ENCODE data around the gene DHPS.
A peak's percentile ranks its signal among the peaks of the same experiment; 100 is the strongest.
"Not testable (repeated sequence)": the region's sequence is repeated elsewhere in the genome, so short reads cannot be mapped to it uniquely, and the experiment has no call there.

Gene DHPS

DNA sequence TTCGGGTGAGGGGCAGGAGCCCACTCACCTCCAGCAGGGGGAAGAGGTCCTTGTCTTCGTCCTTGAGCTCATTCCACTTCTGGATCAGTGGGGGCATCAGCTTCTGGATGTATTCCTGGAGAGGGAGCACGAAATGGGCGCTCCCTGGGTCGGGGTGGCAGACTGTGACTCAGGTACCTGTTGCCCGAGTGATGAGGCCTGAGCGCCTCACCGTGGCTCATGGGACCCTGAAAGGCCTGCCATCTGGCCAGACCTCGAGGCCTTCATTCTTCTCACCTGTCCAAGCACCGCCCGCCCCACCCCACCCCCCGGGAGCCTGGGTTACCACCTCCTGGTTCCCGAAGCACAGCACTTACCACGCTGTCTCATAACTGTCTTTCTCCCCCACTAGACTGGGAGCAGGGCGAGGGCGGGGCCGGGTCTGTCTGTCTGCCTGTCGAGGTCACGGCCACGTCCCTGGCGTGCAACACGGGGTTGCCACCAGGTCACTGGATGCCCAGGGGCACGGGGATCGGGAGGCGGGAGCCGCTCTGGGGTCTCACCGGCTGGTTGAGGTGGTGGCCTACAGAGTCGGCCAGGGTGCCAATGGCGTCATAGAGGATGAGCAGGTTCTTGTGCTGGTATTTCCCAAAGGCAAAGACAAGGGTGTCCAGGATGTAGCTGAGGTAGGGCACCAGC, 24.1 kb upstream of the DHPS start:
- no peak for DNase-seq (ENCODE audit: low spot score)

DNA sequence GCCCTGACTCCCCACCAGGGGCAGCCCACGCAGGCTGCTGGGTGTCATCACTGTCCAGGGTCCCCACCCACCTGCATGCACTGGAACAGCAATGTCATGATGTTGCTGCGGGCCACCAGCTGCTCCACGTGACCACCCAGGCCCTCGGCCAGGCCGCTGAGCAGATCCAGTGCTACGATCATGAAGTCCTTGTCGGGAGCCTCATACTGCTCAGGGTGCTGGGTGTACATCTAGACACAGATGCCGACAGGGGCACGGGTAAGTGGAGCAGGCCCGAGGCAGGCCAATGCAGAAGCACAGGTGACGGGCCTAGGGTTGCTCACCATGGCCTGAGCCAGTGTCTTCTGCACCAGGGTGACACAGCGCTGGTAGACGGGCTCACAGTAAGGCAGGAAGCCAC, 23.5 kb upstream of the DHPS start:
- no peak for DNase-seq (ENCODE audit: low spot score)

DNA sequence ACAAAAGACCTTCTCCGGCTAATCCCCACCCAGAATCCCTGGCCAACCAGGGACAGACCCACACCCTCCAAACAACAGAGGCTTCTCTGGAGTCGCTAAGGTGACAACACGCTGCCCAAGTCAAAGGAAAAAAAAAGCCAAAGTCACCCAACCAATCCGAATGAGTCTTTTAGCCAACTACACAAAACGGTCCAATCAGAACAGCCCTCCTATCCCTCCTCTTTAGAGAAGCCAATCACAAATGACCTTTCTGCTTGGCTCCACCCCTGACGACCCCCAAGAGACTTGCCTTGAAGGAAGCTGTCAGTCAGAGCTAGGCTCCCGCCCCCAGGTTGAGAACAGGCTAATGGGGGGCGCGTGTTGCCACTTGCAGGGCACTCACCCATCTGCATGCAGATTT, 21.4 kb upstream of the DHPS start:
- DNase-seq (ENCODE audit: low spot score), result no peak

DNA sequence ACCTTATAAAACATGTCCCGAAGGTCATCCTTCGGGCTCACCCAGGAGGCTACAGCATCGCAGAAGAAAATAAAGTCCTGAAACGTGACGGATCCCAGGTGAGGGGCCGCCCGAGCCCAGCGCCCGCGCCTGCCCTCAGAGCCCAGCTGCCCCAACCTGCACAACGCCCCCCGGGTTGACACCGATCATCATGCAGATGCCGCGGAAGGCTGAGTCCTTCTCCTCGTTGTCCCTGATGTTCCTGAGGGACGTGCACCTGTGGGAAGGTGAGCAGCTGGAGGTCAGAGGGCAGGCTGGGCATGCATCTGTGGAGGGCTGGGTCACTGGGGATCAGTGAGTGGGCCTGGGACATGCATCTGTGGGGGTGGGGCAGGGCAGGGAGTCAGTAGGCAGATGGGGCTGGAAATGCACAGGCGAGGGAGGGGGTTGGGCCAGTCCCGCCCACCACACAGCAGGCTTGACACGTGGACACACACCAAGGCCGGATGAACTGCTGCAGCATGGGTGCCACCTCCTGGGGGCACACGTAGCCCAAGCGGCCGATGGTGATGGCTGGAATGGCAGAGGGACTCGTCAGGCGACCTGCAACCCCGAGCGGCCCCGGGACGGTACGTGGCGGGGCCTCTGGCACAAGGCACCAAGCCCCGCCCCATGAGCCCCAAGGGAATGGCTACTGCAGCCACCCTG, 20.1 kb upstream of the DHPS start:
- DNase-seq (ENCODE audit: low spot score), result no peak

DNA sequence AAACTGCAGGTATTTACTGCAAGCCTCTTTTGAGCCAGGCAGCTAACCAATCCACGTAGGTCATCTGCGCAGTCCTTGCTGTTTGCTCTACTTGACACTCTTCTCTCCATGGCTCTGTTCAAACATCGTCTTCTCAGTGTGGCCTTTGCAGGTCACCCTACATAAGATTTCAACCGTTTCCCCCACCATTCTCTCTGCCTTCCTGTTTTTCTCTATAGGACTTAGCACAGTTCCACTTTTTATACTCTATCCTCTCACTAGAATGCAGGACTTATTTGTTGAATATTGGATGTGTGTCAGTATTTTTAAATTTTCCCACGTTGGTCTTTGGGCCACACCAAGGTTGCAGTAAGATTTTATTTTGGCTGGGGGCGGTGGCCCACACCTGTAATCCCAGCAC, 16.5 kb upstream of the DHPS start:
- DNase-seq (ENCODE audit: low spot score), result no peak

DNA sequence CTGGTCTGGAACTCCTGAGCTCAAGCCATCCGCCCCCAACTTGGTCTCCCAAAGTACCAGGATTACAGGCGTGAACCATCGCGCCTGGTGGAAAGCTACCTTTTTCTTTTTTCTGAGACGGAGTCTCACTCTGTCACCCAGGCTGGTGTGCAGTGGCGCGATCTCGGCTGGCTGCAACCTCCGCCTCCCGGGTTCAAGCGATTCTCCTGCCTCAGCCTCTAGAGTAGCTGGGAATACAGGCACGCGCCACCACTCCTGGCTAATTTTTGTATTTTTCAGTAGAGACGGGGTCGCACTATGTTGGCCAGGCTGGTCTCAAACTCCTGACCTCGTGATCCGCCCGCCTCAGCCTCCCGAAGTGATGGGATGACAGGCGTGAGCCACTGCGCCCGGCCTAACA, 15.7 kb upstream of the DHPS start:
- not testable (repeated sequence) for DNase-seq (ENCODE audit: low spot score)

DNA sequence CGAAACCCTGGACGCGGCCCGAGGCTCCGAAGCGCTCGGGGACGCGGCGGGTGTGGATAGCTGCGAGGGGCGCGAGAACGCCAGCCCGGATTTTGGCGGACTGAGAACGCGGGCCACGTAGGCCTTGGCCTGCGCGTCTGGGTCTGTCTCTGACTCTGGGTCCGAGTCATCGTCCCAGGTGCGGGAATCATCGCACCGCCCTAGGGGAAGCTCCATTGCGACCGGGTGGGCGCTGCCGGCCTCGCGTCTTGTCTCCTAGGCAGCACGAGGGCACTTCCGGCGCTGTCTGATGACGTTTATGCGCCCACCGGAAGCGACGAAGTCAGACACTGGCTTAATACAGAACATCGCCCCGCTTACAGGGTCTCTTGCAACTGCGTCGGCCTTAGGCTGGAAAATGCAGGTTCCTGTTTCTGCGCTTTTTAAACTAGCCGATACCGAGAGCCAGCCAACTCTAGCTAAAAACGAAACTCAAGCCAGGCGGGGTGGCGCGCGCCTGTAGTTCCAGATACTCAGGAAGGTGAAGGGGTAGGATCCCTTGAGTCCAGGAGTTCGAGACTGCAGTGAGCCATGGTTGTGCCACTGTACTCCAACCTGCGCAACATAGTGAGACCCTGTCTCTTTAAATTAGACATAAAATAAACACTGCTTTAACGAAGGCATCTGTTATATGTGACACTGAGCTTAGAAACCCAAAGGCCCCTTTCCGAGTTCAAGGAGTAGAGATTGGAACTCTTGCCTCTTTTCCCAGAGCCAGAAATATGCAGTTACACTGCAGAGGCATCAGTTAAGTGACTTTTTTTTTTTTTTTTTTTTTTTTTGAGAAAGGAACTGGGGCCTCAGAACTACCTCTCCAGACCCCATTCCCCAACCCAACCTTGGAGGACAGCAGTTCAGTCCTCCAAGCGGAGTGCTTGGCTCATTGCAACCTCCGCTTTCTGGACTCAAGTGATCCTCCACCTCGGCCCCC, 15.0 kb upstream of the DHPS start, which contains the start of gene FBXW9:
FBXW9 (minus strand) TSS at position 266 of the 970 bp plus-strand sequence; CDS start at position 216, 50 bp downstream.
- DNase-seq (ENCODE audit: low spot score), result peak; percentile 97

DNA sequence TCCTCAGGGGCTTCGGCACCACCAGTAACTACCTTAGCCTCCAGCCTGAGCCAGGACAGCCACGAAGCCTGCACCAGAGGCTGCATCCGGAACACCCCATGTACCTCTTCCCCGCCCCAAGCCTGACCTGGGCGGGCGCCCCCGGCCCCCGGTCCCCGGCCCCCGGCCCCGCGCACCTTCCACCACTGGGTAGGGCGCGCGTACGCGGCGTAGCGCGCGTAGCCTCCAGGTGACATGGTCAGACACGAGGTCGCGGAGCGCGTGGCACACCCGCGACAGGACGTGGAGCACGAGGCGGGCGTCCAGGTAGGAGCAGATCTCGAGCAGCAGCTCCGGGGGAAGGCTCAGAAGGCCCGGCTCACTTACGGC, 14.3 kb upstream of the DHPS start:
- DNase-seq (ENCODE audit: low spot score), result no peak

DNA sequence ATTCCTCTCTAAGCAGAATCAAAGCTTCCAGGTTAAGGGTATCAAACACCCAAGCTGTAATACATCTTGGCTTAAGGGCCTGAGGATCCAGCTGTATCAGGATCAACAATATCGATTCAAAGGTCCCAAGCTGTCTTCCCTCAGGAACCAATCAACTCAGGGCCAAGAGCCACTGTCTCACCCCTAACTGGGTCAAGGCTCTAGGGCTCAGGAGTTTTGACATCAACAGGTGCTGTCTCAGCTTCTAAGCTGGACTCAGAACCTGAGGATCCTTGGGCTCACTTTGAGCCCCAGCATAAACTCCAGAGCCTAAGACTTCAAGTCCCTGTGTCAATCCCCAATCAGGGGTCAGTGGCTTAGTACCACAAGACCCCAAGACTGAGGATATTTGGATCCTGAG, 13.8 kb upstream of the DHPS start:
- no peak for DNase-seq (ENCODE audit: low spot score)

DNA sequence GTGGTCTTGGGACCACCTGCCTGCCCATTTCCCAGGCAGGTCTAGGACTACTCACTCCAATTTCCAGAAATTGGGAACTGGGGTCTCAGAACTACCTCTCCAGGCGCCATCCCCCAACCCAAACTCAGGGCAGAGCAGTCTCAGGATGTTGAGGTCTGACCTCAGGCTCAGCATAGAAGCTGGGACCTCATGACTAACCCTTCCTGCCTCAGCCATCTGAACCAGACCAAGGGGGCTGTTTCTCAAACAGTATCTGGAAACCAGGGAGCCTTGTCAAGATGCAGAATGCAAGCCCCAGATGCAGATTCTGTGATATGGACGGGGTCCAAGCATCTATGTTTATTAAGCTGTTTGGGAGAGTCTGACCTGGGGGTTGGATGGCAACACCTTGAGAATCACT, 13.4 kb upstream of the DHPS start:
- no peak for DNase-seq (ENCODE audit: low spot score)

DNA sequence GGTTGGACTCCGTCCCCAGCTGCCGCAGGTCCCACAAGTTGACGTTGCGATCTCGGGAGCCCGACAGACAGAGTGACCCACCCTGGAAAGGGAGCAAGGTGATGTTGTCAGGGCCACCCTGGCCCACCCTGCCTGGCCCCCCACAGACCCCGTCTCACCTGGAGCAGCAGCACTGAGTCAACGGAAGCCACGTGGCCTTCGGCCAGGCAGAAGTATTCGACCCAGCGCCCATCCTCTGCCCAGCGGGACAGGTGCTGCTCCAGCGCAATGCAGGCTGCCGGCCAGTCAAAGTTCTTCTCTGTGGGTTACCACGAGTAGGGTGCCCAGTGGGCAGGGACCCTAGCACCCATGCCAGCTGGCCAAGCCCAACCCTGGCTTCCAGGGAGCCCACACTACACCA, 13.0 kb upstream of the DHPS start:
- no peak for DNase-seq (ENCODE audit: low spot score)

DNA sequence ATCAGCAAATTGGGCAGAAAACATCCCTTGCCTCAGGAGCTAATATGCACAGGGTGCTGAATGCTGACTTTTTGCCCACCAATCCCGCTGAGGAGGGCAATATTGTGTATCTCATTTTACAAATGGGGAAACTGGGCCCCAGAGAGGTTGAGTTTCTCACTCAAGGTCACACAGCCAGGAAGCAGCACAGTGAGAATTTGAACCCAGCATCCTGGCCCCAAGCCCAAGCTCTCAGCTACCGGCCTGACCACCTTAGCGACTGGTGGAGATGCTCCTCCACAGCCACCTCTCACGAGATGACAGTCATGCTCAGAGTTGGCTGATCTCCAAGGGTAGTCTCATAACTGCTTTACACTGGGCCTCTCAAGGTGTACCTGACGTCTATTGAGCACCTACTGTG, 11.3 kb upstream of the DHPS start:
- no peak for DNase-seq (ENCODE audit: low spot score)

DNA sequence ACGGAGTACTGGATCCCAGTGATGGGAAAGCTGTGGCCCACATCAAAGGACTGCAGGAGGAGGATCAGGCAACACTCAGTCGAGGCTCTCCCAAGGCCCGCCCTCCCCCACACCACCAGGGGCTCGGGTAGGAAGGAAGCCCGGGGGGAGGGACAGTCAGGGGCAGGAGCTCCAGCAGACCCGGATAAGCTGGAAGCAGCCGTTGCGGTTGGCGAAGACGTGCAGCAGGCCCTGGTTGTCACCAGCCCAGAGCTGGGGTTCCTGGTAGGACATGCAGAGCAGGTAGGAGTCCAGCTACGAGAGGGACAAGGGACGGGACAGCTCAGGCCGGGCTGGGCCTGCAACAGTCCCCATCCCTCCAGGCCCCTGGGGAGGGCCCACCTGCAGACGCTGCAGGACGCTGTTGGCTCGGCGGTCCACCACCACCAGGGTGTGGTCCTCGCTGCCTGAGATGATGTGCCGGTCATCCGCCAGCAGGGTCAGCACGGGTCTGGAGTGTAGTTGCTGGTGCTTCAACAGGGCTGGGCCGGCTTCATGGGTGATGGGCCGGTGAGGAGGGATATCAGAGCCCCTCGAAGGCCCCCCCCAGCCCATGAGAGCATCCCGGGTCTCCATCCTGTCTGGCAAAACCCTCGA, 8.0 kb upstream of the DHPS start:
- no peak for DNase-seq (ENCODE audit: low spot score)

DNA sequence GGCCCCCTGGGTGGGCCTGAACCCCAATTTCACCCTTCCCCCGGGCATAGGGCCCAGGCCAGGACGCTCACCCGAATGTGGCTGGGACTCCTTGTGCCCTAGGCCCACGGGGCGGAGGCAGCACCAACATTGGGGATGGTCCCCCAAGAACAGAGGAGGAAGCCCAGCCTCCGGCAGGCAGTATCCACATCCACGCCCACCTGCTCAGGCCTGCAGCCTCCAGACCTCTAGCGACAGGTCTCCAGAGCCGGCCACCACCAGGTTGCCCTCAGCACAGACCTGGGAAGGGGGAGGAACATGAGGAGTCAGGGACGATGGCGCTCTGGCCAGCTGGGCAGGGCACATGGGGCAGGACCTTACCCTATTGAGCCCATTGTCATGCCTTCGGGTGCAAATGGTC, 7.3 kb upstream of the DHPS start:
- no peak for DNase-seq (ENCODE audit: low spot score)

DNA sequence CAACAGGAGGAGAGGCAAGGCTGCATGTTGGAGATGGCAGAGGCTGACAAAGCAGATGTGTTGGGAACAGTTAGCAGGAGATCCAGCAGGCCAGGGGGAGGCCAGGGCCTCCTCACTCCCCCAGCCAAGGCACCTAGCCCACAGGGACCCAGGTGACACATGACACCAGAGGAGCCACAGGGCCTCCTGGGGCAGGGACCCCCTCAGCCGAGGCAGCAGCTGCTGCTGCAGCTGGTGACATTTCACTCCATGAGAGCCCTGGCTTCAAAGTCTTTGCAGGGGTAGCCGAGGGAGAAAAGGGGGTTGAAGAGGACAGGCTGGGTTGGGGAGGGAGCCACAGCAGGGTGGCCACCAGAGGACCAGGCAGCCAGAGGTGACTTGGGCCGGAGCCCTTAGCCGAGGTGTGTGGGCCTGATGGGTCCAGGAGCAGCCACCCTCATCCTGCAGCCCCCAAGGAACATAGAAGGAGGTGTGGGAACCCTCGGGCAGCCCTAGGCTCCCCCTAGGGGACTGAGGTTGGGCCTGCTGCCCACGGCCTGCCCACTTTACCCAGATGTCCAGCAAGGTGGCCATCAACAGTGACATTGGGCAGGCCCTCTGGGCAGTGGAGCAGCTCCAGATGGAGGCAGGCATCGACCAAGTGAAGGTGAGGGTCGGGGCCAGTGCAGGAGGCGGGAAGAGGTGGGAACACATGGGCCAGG, 6.0 kb upstream of the DHPS start, which contains the start of gene GNG14:
GNG14 (plus strand) TSS at position 503 of the 701 bp plus-strand sequence; CDS start at position 554, 51 bp downstream.
- no peak for DNase-seq (ENCODE audit: low spot score)

DNA sequence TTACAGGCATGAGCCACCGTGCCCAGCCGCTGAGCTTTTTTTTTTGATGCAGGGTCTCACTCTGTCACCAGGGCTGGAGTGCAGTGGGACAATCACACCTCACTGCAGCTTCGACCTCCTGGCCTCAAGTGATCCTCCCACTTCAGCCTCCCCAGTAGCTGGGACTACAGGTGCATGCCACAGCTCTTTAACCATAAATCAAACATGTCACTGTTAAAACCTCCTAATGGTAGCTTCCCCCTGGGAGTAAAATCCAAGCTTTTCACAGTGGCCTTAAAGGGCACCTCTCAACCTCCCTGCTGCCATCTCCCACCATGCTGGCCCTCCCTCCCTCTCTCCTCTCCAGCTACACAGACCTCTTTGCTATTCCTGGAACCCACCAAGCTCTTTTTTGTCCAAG, 4.2 kb upstream of the DHPS start:
- DNase-seq (ENCODE audit: low spot score), result no peak

DNA sequence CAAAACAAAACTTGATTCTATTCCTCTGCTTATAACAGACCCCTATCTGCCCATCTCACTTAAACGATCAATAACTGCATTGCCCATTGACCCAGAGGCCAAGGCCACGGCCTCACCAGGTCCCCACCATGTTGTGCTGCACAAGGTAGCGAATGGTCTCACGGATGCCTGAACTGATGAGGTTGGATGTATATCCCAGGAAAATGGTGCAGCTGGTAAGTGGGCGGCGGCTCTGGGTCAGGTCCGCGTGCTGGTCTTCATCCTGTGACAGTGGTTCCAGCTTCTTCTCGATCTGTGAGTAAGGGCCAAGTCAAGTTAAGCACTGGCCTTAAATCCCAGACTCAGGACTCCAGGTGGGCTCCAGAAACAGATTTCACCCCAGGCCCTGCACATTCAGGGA, 1.6 kb downstream of the DHPS start:
- no peak for DNase-seq (ENCODE audit: low spot score)

DNA sequence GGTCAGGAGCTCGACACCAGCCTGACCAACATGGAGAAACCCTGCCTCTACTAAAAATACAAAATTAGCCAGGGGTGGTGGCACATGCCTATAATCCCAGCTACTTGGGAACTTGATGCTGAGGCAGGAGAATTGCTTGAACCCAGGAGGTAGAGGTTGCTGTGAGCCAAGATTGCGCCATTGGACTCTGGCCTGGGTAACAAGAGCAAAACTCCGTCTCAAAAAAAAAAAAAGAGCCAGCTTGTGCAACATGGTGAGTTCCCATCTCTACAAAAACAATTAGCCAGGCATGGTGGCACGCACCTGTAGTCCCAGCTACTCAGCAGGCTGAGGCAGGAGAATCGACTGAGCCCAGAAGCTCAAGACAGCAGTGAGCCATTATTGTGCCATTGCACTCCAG, 3.6 kb downstream of the DHPS start:
- not testable (repeated sequence) for DNase-seq (ENCODE audit: low spot score)

DNA sequence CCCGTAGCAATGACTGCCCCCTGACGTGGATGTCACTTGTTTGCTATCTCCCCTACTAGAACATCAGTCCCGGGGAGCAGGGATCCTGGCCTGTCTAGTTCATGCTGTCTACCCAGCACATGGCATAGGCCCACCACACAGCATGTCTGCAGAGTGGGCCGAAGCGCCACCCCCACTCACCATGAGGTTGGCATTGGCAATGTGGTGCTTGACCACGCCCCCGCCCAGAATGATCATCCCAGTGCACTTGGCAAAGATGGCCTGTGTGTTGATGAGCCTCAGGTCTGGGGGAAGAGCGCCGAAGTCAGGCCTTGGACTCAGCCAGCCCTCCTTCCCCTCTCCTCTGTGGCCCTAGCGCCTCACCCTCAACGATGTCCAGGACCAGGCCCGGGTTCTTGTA, 4.8 kb downstream of the DHPS start:
- DNase-seq (ENCODE audit: low spot score), result no peak

DNA sequence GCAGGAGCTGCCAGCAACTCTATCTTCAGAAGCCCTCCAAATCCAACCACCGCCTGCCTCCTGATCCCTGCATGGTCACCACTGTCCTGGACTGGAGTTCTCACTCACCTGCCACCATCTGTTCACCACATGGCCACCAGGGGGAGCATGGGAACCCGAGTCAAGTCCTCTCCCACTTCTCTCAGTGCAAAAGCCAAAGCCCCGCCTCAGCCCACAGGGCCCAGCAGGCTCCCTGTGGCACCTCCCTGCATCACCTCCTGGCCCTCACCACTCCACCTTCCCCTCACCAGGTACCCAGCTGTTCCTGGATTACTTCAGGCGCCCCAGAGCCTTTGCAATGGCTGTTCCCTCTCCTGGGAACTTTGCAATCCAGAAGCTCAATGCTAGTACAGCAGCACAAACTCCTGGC, 5.3 kb downstream of the DHPS start:
- peak; percentile 85 for DNase-seq (ENCODE audit: low spot score)

DNA sequence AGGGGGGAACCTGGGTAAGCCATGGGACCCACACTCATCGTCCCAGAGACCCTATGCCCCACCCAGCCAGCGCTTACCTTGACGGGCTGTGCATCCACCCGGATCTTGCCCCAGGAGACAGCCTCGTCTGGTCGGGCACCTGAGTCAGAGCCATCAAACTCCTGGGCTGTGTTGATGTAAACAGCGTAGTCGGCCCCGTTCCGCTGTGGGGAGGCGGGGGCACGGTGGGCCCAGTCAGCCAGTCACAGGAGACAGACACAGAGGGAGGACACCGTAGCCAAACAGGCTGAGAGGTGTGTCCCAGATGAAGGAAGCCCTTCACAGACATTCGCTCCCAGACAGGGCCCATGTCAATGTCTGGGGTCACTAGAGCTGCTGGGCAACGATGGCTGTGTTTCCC, 5.7 kb downstream of the DHPS start:
- DNase-seq (ENCODE audit: low spot score), result no peak

DNA sequence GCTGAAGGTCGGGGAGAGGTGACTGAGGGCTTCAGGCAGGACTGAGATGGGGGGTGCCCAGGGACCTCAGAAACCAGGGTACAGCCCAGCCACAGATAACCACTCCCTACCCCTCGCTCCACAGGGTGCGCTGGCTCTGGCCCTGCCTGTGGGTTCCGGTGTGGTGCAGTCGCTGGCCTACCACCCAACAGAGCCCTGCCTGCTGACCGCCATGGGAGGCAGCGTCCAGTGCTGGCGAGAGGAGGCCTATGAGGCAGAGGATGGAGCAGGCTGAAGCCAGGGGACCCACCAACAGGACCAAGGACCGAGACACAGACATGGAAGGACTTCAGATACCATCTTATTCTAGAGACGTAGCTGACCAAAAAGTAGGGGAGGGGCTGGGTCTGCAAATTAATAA, 6.3 kb downstream of the DHPS start:
- DNase-seq (ENCODE audit: low spot score), result no peak
